Keratinocyte (primary cell): ENCODE measurements around the gene FILIP1.

ENCODE experiments used
- EZH2 ChIP-seq: IDR thresholded peaks from one replicate; pipeline ENCODE4 v1.6.1; 2012; ENCODE audit warnings: inconsistent platforms, mild to moderate bottlenecking, low read length, moderate library complexity
- TF ChIP-seq, protein P1 (sequence below), 3 experiments: IDR thresholded peaks in 1 of 3; conservative IDR thresholded peaks in 1 of 3; optimal IDR thresholded peaks in 1 of 3; 2 replicates in 2 of 3; 3 replicates in 1 of 3; pipeline versions ENCODE3 to v1.5.1; 2011; ENCODE audit warnings: low read length in 3 of 3, mild to moderate bottlenecking in 3 of 3, moderate library complexity in 2 of 3, control low read depth in 1 of 3, inconsistent platforms in 1 of 3; ENCODE audit not compliant: insufficient read depth in 2 of 3; ENCODE audit errors: extremely low read depth in 1 of 3

DNA sequence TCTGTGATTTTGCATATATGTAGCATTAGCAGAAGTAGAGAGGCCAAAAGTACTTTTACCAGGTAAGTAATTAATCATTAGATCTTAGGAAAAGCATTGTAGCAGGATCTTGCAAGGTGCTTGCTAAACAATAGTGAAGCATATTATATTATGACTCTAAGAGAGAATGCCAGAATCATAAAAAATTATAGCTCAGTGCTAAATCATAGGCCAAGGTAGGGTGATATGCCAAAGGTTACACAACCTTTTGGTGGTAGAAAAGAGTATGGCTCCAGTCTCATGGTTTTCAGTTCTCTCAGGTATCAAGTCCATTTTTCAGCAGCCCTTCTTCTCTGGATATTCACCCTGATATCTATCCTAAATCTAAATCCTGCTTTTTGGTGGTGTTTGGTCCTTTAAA is 192.1 kb downstream of the FILIP1 start:
- TF ChIP-seq, protein P1, sequence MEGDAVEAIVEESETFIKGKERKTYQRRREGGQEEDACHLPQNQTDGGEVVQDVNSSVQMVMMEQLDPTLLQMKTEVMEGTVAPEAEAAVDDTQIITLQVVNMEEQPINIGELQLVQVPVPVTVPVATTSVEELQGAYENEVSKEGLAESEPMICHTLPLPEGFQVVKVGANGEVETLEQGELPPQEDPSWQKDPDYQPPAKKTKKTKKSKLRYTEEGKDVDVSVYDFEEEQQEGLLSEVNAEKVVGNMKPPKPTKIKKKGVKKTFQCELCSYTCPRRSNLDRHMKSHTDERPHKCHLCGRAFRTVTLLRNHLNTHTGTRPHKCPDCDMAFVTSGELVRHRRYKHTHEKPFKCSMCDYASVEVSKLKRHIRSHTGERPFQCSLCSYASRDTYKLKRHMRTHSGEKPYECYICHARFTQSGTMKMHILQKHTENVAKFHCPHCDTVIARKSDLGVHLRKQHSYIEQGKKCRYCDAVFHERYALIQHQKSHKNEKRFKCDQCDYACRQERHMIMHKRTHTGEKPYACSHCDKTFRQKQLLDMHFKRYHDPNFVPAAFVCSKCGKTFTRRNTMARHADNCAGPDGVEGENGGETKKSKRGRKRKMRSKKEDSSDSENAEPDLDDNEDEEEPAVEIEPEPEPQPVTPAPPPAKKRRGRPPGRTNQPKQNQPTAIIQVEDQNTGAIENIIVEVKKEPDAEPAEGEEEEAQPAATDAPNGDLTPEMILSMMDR (optimal IDR thresholded peaks at IDR 0.05 in 1 of 3, IDR thresholded peaks at IDR 0.05 in 1 of 3, conservative IDR thresholded peaks at IDR 0.05 in 1 of 3; ENCODE audit: extremely low read depth in 1 of 3, insufficient read depth in 2 of 3, low read length in 3 of 3), result no peak
- no peak for TF ChIP-seq EZH2
